GM23338 (cell line): Measurements from ENCODE around the gene EPHB2. TPM values are rescaled to one million over a fixed set of nuclear protein-coding genes. Genes with fewer than 3 reads are reported as not detected.

ENCODE experiments used
- ATAC-seq: fragments of 200-7000 bp; cut with Tn5 transposase; 3 replicates; pipeline ENCODE4 v1.9.1; 2020
- DNase-seq: peaks from one replicate; pipeline ENCODE4 v3.0.0-alpha.2; 2015; ENCODE audit warnings: low spot score
- H2AFZ ChIP-seq: fragments of 200-600 bp; sonication (generic); 2 replicates; pipeline ENCODE4 v1.8.0; 2016; ENCODE audit warnings: antibody characterized with exemption, mild to moderate bottlenecking, moderate library complexity
- H3F3A ChIP-seq: fragments of 200-600 bp; sonication (generic); replicated peaks from 2 replicates; pipeline ENCODE4 v1.8.0; 2017; ENCODE audit warnings: antibody characterized with exemption, mixed run types, low read depth
- H3K27ac ChIP-seq: fragments of 200-600 bp; sonication (generic); 2 replicates; pipeline ENCODE4 v1.6.1; 2016; ENCODE audit warnings: low read depth
- H3K27me3 ChIP-seq: fragments of 200-600 bp; sonication (generic); 2 replicates; pipeline ENCODE4 v1.8.0; 2016; ENCODE audit warnings: mild to moderate bottlenecking, mixed run types, moderate library complexity; ENCODE audit not compliant: insufficient read depth
- H3K36me3 ChIP-seq: fragments of 200-600 bp; sonication (generic); 2 replicates; pipeline ENCODE4 v1.8.0; 2016; ENCODE audit warnings: mild to moderate bottlenecking; ENCODE audit not compliant: insufficient read depth
- H3K4me1 ChIP-seq: fragments of 200-600 bp; sonication (generic); 2 replicates; pipeline ENCODE4 v1.8.0; 2016; ENCODE audit warnings: mild to moderate bottlenecking, moderate library complexity; ENCODE audit not compliant: insufficient read depth
- H3K4me2 ChIP-seq: fragments of 200-600 bp; sonication (generic); 2 replicates; pipeline ENCODE4 v1.7.1; 2017; ENCODE audit warnings: mixed run types
- H3K4me3 ChIP-seq: fragments of 200-600 bp; sonication (generic); 2 replicates; pipeline ENCODE4 v1.6.1; 2016; ENCODE audit warnings: mixed run types
- H3K79me2 ChIP-seq: fragments of 200-600 bp; sonication (generic); replicated peaks from 2 replicates; pipeline ENCODE4 v1.8.0; 2017; ENCODE audit warnings: mild to moderate bottlenecking; ENCODE audit not compliant: insufficient read depth
- H3K9me2 ChIP-seq: fragments of 200-600 bp; sonication (generic); 2 replicates; pipeline ENCODE4 v1.8.0; 2017; ENCODE audit not compliant: insufficient read depth
- H4K20me1 ChIP-seq: fragments of 200-600 bp; sonication (generic); replicated peaks from 2 replicates; pipeline ENCODE4 v1.8.0; 2017; ENCODE audit warnings: mild to moderate bottlenecking; ENCODE audit not compliant: insufficient read depth
- H3K27ac Mint-ChIP-seq: 2 replicates; pipeline ENCODE4 v1.8.0; 2020; ENCODE audit warnings: inconsistent platforms, mild to moderate bottlenecking, moderate library complexity, mixed read lengths
- H3K27me3 Mint-ChIP-seq: 3 replicates; pipeline ENCODE4 v1.8.0; 2022; ENCODE audit warnings: low read depth, mild to moderate bottlenecking, moderate library complexity, mixed read lengths, inconsistent platforms; ENCODE audit not compliant: insufficient read depth, poor library complexity
- H3K36me3 Mint-ChIP-seq: 3 replicates; pipeline ENCODE4 v1.8.0; 2021; ENCODE audit warnings: low read depth, mild to moderate bottlenecking, inconsistent platforms, moderate library complexity, mixed read lengths
- H3K4me1 Mint-ChIP-seq: 3 replicates; pipeline ENCODE4 v1.8.0; 2020; ENCODE audit warnings: mild to moderate bottlenecking, inconsistent platforms, mixed read lengths
- H3K4me3 Mint-ChIP-seq: 3 replicates; pipeline ENCODE4 v1.8.0; 2021; ENCODE audit warnings: moderate library complexity, mild to moderate bottlenecking, inconsistent platforms, mixed read lengths
- H3K9me3 Mint-ChIP-seq: 3 replicates; pipeline ENCODE4 v1.8.0; 2020; ENCODE audit warnings: moderate library complexity, mild to moderate bottlenecking, inconsistent platforms, mixed read lengths
- CREB1 ChIP-seq: fragments of 250-450 bp; sonication (Bioruptor Pico); IDR thresholded peaks from 2 replicates; pipeline ENCODE4 v1.5.0; 2020; ENCODE audit warnings: low read depth, mild to moderate bottlenecking, moderate library complexity
- EZH2 ChIP-seq: fragments of 200-600 bp; sonication (generic); IDR thresholded peaks from one replicate; pipeline ENCODE4 v1.8.0; 2017; ENCODE audit warnings: antibody characterized with exemption, mild to moderate bottlenecking, low read depth; ENCODE audit not compliant: unreplicated experiment
- EZH2phosphoT487 ChIP-seq: fragments of 200-600 bp; sonication (generic); IDR thresholded peaks from one replicate; pipeline ENCODE4 v1.8.1; 2018; ENCODE audit warnings: antibody characterized with exemption; ENCODE audit not compliant: unreplicated experiment
- JUNB ChIP-seq: IDR thresholded peaks from one replicate; pipeline ENCODE4 v1.6.1; 2016; ENCODE audit warnings: antibody characterized with exemption; ENCODE audit not compliant: unreplicated experiment
- NANOG ChIP-seq: IDR thresholded peaks from 2 replicates; pipeline ENCODE4 v1.6.1; 2016; ENCODE audit warnings: antibody characterized with exemption, borderline replicate concordance
- POLR2AphosphoS5 ChIP-seq: IDR thresholded peaks from 2 replicates; pipeline ENCODE4 v1.6.1; 2016; ENCODE audit warnings: antibody characterized with exemption, low read depth
- ZNF114 ChIP-seq: fragments of 250-450 bp; sonication (Bioruptor Pico); IDR thresholded peaks from 2 replicates; pipeline ENCODE4 v1.5.0; 2020; ENCODE audit warnings: mild to moderate bottlenecking, moderate library complexity
- ZNF331 ChIP-seq: fragments of 250-450 bp; sonication (Bioruptor Pico); IDR thresholded peaks from 2 replicates; pipeline ENCODE4 v1.5.0; 2020; ENCODE audit warnings: low read depth, mild to moderate bottlenecking, moderate library complexity
- polyA plus RNA-seq: library from polyadenylated mRNA; unstranded; fragments of >200 nt; fragmentation: Nextera tagmentation; extraction: Ambion mirVana; gene quantifications from 2 replicates; pipeline ENCODE4 v1.2.1, GENCODE V29; 2016
- total RNA-seq: library from RNA; depleted of rRNA; stranded (reverse); fragments of >200 nt; shearing (Covaris generic); gene quantifications from 2 replicates; pipeline ENCODE4 v1.2.3, GENCODE V29; 2014
- TF ChIP-seq, protein P1 (sequence below), 2 experiments: fragments of 200-600 bp in 1 of 2; sonication (generic) in 1 of 2; conservative IDR thresholded peaks; 2 replicates each; pipeline versions ENCODE4 v1.5.1 to v1.6.1; 2016 to 2017; ENCODE audit warnings: antibody characterized with exemption in 2 of 2, low read depth in 2 of 2, mild to moderate bottlenecking in 2 of 2, moderate library complexity in 1 of 2
- TF ChIP-seq, protein P2 (sequence below): IDR thresholded peaks from 2 replicates; pipeline ENCODE4 v1.6.1; 2016; ENCODE audit warnings: antibody characterized with exemption
- TF ChIP-seq, protein P3 (sequence below): fragments of 250-450 bp; sonication (Bioruptor Pico); IDR thresholded peaks from 2 replicates; pipeline ENCODE4 v1.5.0; 2020; ENCODE audit warnings: mild to moderate bottlenecking, moderate library complexity
- TF ChIP-seq, protein P4 (sequence below): IDR thresholded peaks from one replicate; pipeline ENCODE4 v1.6.1; 2018; ENCODE audit warnings: antibody characterized with exemption; ENCODE audit not compliant: unreplicated experiment

The EPHB2 gene
- total and polyA plus RNA-seq, 2 experiments from 2014 or later: 4.1 to 20.1 TPM

DNA sequence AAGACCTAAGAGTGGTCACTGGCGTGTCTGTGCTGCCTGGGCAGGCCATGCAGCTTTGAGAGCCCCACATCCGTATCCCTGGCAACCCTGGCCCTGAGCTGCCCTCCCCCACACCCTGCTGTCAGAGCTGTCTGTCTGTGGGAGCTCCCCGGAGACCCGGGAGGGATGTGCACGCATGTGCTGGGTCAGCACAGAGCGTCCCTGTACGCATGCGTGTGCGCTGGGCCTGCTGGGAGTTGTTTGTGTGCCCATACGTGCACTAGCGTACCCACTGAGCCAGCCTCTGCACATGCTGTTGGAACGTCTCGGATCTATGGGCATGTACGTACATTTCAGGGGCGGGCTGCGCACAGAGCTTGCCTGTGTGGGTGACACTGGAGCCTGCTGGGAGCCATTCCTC lies 89.3 kb downstream of the EPHB2 start (continued):
- no peak for TF ChIP-seq ZNF331 (CRISPR knock-in tag)
- TF ChIP-seq NANOG: no peak
- no peak for TF ChIP-seq JUNB
- TF ChIP-seq, protein P1, sequence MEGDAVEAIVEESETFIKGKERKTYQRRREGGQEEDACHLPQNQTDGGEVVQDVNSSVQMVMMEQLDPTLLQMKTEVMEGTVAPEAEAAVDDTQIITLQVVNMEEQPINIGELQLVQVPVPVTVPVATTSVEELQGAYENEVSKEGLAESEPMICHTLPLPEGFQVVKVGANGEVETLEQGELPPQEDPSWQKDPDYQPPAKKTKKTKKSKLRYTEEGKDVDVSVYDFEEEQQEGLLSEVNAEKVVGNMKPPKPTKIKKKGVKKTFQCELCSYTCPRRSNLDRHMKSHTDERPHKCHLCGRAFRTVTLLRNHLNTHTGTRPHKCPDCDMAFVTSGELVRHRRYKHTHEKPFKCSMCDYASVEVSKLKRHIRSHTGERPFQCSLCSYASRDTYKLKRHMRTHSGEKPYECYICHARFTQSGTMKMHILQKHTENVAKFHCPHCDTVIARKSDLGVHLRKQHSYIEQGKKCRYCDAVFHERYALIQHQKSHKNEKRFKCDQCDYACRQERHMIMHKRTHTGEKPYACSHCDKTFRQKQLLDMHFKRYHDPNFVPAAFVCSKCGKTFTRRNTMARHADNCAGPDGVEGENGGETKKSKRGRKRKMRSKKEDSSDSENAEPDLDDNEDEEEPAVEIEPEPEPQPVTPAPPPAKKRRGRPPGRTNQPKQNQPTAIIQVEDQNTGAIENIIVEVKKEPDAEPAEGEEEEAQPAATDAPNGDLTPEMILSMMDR (conservative IDR thresholded peaks at IDR 0.05; ENCODE audit: low read depth in 2 of 2): no peak

DNA sequence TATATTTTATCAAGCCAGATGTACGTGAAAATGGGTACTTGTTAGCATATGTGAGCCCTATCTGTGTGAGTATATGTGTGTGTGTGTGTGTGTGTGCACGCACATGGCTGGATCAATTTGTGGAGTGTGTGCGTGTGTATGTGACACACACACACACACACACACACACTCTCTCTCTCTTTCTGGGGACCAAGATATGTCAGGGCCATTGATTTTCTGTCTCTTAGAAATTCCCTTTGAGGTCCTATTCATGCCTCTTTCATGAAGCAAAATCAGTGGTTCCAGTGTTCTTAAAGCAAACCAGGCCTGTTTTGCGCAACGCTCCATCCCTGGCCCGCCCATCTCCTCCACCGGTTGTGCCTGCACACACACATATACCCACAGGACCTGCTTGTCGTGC lies 90.0 kb downstream of the EPHB2 start:
- Mint-ChIP-seq H3K36me3 (no peaks in the 10 kb centered on the region), H3K27ac (no peak overlapping the region), H3K9me3 (no peaks in the 10 kb centered on the region), H3K4me1 (peaks cover 40% of the 10 kb centered on the region), H3K27me3 (peaks cover 16% of the 10 kb centered on the region), H3K4me3 (no peak overlapping the region)
- no peak overlapping the region for H2AFZ ChIP-seq
- DNase-seq: no peak
- peaks cover 12% of the 10 kb centered on the region; the same call in 1 of the 2 replicates for H3K4me1 ChIP-seq
- H3K36me3 ChIP-seq: no peaks in the 10 kb centered on the region
- no peaks in the 10 kb centered on the region for H3K9me2 ChIP-seq
- H3F3A ChIP-seq: no peaks in the 10 kb centered on the region
- H3K27me3 ChIP-seq: no peaks in the 10 kb centered on the region
- no peaks in the 10 kb centered on the region for H3K79me2 ChIP-seq
- ATAC-seq: no peak
- H3K4me3 ChIP-seq: no peak overlapping the region
- H4K20me1 ChIP-seq: no peaks in the 10 kb centered on the region
- H3K27ac ChIP-seq: no peak overlapping the region
- H3K4me2 ChIP-seq: no peak overlapping the region
- TF ChIP-seq EZH2 (no peak), ZNF114 (CRISPR knock-in tag) (no peak), NANOG (no peak), CREB1 (CRISPR knock-in tag) (no peak), EZH2phosphoT487 (no peak), JUNB (no peak), POLR2AphosphoS5 (no peak), ZNF331 (CRISPR knock-in tag) (no peak)
- TF ChIP-seq, protein P2, sequence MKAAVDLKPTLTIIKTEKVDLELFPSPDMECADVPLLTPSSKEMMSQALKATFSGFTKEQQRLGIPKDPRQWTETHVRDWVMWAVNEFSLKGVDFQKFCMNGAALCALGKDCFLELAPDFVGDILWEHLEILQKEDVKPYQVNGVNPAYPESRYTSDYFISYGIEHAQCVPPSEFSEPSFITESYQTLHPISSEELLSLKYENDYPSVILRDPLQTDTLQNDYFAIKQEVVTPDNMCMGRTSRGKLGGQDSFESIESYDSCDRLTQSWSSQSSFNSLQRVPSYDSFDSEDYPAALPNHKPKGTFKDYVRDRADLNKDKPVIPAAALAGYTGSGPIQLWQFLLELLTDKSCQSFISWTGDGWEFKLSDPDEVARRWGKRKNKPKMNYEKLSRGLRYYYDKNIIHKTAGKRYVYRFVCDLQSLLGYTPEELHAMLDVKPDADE: no peak
- TF ChIP-seq, protein P3, sequence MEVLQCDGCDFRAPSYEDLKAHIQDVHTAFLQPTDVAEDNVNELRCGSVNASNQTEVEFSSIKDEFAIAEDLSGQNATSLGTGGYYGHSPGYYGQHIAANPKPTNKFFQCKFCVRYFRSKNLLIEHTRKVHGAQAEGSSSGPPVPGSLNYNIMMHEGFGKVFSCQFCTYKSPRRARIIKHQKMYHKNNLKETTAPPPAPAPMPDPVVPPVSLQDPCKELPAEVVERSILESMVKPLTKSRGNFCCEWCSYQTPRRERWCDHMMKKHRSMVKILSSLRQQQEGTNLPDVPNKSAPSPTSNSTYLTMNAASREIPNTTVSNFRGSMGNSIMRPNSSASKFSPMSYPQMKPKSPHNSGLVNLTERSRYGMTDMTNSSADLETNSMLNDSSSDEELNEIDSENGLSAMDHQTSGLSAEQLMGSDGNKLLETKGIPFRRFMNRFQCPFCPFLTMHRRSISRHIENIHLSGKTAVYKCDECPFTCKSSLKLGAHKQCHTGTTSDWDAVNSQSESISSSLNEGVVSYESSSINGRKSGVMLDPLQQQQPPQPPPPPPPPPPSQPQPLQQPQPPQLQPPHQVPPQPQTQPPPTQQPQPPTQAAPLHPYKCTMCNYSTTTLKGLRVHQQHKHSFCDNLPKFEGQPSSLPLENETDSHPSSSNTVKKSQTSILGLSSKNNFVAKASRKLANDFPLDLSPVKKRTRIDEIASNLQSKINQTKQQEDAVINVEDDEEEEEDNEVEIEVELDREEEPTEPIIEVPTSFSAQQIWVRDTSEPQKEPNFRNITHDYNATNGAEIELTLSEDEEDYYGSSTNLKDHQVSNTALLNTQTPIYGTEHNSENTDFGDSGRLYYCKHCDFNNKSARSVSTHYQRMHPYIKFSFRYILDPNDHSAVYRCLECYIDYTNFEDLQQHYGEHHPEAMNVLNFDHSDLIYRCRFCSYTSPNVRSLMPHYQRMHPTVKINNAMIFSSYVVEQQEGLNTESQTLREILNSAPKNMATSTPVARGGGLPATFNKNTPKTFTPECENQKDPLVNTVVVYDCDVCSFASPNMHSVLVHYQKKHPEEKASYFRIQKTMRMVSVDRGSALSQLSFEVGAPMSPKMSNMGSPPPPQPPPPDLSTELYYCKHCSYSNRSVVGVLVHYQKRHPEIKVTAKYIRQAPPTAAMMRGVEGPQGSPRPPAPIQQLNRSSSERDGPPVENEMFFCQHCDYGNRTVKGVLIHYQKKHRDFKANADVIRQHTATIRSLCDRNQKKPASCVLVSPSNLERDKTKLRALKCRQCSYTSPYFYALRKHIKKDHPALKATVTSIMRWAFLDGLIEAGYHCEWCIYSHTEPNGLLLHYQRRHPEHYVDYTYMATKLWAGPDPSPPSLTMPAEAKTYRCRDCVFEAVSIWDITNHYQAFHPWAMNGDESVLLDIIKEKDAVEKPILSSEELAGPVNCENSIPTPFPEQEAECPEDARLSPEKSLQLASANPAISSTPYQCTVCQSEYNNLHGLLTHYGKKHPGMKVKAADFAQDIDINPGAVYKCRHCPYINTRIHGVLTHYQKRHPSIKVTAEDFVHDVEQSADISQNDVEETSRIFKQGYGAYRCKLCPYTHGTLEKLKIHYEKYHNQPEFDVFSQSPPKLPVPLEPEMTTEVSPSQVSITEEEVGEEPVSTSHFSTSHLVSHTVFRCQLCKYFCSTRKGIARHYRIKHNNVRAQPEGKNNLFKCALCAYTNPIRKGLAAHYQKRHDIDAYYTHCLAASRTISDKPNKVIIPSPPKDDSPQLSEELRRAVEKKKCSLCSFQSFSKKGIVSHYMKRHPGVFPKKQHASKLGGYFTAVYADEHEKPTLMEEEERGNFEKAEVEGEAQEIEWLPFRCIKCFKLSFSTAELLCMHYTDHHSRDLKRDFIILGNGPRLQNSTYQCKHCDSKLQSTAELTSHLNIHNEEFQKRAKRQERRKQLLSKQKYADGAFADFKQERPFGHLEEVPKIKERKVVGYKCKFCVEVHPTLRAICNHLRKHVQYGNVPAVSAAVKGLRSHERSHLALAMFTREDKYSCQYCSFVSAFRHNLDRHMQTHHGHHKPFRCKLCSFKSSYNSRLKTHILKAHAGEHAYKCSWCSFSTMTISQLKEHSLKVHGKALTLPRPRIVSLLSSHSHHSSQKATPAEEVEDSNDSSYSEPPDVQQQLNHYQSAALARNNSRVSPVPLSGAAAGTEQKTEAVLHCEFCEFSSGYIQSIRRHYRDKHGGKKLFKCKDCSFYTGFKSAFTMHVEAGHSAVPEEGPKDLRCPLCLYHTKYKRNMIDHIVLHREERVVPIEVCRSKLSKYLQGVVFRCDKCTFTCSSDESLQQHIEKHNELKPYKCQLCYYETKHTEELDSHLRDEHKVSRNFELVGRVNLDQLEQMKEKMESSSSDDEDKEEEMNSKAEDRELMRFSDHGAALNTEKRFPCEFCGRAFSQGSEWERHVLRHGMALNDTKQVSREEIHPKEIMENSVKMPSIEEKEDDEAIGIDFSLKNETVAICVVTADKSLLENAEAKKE (CRISPR knock-in tag): no peak
- TF ChIP-seq, protein P4, sequence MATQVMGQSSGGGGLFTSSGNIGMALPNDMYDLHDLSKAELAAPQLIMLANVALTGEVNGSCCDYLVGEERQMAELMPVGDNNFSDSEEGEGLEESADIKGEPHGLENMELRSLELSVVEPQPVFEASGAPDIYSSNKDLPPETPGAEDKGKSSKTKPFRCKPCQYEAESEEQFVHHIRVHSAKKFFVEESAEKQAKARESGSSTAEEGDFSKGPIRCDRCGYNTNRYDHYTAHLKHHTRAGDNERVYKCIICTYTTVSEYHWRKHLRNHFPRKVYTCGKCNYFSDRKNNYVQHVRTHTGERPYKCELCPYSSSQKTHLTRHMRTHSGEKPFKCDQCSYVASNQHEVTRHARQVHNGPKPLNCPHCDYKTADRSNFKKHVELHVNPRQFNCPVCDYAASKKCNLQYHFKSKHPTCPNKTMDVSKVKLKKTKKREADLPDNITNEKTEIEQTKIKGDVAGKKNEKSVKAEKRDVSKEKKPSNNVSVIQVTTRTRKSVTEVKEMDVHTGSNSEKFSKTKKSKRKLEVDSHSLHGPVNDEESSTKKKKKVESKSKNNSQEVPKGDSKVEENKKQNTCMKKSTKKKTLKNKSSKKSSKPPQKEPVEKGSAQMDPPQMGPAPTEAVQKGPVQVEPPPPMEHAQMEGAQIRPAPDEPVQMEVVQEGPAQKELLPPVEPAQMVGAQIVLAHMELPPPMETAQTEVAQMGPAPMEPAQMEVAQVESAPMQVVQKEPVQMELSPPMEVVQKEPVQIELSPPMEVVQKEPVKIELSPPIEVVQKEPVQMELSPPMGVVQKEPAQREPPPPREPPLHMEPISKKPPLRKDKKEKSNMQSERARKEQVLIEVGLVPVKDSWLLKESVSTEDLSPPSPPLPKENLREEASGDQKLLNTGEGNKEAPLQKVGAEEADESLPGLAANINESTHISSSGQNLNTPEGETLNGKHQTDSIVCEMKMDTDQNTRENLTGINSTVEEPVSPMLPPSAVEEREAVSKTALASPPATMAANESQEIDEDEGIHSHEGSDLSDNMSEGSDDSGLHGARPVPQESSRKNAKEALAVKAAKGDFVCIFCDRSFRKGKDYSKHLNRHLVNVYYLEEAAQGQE: no peak
